ENCODE measurements around the gene SEPTIN5.

SEPTIN5 gene

DNA sequence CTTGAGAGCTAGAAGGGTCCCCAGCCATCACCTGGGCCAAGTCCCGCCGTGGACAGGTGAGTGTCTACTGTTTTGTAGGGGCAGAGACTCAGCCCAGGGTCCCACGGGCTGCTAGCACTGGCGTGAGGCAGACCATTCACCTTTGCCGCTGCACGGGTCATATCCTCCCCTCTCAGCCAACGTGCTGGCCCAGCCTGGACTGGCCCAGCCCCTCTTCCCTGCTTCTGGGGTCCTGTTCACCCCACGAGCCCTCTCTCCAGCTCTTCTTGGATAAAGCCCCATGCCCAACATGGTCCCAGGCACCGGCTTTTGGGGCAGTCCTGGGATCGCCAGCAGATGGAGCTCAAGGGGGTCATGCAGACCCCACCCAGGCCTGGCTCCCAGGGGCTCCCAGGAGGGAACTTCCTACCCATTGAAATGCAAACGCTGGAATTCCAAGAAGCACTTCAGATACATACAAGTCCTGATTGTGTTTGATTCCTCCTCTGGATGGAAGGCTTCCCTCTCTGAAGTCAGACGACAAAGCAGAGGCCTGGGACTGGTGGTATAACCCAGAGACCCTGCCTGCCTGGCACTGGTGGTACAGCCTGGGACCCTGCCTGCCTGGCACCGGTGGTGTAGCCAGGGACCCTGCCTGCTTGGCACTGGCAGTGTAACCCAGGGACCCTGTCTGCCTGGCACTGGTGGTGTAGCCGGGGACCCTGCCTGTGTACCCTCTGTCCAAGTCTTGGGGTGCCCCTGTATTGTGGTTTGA is 8.9 kb upstream of the SEPTIN5 start:
- no peak for DNase-seq

- no peak for DNase-seq
Observed at GRCh38 chr22:19706661-19707151, 7.6 kb upstream of the SEPTIN5 start.

GRCh38 chr22:19707347-19708290 is 6.7 kb upstream of the SEPTIN5 start:
- no peak for DNase-seq

DNA sequence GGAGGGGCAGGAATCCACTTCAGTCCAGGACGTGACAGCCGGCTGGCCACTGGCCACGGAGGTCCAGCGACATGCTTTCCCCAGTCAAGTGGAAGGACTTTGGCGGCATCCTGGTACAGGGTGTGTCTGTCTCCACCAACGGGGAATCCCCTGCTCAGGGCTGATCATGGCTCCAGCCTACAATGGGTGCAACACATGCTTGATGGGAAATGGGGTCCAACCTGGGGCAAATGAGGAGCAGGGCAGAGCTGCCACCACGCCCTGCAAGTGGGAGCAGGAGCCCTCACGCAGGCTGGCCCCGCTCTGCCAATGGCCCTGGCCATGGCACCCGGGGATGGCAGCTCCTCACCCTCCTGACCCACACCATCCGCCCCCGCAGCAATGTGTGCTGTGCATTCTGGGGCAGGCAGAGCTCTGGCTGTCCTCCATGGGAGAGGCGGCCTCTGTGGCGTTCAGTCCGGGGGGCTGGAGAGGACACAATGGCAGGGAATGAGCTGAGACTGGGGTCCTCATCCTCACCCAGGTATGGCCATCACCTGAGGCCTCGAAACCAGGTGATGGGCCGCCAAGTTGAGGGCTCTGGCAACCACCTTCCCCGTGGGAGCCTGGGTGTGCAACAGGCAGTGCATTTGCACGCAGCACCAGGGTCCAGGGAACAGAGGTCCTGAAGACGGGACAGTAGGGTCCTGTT is 5.8 kb upstream of the SEPTIN5 start:
- DNase-seq = no peak

DNA sequence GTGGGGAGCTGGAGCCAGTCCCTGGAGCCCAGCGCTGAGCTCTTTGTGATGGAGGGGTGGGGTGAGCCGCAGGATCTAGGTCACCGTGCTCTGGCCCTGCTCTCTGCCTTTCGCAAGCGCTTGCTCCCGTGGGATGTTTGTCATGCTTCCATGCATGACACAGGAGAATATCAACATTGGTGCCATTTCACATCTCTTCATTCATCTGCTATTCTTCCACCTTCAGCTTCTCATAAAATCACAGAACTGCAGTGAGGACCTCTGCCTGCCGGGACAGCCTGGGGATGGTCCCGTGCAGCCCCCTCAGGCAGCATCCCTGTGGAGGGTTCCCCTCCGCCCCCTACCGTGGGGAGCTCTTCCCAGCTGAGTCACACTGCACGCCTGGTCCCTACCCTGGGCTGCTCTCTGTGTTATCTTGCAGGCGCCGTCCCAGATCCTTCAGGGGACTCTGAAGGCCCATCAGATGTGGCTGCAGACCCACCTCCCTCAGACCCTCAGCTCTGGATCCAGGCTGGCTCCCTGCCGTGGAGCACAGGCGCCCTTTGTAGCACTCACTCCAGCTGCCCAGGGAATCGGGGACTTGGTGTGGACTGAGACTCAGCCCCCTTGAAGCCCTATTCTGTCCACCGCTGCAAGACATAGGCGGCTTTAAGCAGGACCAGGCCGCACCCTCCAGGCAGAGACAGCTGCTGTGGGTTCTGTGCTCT is 5.1 kb upstream of the SEPTIN5 start:
- no peak for DNase-seq

DNA sequence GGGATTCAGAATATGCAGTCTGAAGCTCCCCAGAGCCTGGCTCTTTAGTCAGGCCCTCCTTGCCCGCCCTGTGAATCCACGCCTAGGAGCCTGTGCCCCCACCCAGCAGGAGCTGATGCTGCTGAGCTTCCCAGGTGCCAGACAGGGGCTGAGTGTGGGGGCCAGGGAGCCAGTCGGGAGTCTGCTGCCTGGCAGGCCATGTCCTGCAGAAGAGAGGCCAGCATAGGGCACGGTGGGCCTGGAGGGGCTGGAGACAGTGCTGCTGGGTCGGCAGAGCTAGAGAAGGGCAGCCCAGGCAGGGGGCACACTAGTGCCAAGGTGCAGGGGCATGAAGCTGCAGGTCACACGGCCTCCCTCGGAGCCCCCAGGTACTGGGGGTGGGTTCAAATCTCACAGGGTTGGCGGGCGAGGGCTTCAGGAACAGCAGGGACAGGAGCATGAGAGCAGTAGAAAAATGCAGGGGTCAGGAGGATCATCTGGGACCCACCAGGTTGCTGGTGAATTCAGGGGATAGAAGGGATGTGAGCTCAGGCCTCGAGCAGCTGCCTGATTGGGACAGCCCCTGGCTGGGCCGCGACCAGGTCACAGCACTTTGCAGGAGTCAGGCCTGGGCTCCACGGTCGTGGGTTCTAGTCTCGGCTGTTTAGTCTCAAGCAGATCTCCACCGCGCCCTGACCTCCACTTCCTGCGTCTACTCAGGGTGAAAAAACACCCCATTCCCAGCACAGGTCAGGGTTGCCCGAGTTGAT is 4.1 kb upstream of the SEPTIN5 start:
- DNase-seq = no peak

- DNase-seq = no peak
Observed at GRCh38 chr22:19710769-19711106, 3.6 kb upstream of the SEPTIN5 start.

GRCh38 chr22:19713245-19713644 is 1.1 kb upstream of the SEPTIN5 start:
- no peak for DNase-seq

GRCh38 chr22:19713650-19714311 is 522 bp upstream of the SEPTIN5 start:
- no peak for DNase-seq

DNA sequence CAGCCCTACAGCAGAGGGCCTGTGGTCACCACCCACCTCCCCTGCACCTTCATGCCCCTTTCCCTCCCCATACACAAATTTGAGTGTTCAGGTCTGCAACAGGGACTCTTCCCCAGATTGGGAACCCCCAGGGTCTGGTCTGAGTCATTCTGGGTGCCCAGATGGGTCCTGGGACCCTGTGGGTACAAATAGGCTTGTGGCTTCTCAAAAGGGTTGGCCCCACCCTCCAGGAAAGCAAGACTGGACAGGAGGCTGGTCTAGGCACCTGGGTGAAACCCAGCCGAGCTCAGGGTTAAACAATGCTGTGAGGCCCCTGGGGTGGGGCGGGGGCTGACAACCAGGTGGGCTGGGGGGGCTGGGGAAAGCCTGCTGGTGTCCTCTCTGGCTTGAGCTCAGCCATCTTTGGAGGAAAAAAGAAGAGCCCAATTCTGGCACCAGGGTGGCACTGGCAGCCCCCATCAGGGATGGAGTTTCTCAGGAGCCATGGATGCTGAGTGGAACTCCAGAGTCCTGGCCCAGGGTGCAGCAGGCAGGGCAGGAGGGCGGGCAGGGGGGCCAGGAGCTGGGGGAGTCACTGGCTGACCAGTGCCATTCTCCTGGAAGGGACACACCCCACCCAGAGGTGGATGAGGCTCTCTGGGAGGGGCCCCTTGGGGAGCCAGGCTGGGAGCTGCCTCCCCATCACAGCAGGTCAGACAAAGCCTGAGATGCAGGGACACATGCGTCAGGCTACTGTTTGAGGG is 1.1 kb downstream of the SEPTIN5 start:
- DNase-seq = no peak

DNA sequence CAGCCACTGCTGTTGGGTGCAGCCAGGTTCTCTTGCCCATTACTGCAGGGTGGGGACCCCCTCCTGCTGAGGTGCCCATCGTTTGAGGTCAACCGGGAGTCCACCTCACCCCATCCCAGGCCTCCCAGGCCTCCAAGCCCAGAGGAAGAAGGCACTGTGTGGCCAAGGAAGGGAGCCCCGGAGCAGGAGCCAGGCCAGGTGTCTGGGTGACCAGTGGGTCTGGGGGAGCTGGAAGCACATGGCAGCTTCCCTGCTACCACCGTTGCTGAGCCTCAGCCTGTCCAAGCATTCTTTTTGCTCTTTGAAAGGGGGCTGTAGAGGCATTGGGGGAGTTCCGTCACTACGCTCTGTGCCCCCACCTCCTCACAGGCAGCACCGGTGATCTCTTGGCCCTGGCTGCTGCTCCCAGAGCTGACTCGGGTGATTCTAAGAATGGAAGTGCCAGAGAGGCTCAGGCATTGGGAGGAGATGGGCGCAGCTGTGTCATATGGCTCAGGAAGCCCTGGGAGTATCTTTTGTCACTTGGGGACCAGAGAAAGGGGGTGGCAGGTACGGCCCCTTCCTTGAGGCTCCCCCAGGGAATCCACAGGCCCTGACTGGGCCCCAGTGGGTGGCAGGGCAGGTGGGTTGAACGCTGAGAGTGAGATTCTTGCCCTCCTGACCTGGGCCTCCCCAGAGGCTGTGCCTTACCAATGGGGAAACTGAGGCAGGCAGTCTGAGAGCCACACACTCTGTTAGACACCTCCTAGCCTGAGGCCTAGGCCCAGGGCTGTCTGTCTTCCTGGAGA is 1.9 kb downstream of the SEPTIN5 start:
- DNase-seq = no peak

GRCh38 chr22:19716829-19717105 is 2.5 kb downstream of the SEPTIN5 start:
- no peak for DNase-seq

GRCh38 chr22:19717181-19717580 is 2.9 kb downstream of the SEPTIN5 start:
- DNase-seq = no peak

DNA sequence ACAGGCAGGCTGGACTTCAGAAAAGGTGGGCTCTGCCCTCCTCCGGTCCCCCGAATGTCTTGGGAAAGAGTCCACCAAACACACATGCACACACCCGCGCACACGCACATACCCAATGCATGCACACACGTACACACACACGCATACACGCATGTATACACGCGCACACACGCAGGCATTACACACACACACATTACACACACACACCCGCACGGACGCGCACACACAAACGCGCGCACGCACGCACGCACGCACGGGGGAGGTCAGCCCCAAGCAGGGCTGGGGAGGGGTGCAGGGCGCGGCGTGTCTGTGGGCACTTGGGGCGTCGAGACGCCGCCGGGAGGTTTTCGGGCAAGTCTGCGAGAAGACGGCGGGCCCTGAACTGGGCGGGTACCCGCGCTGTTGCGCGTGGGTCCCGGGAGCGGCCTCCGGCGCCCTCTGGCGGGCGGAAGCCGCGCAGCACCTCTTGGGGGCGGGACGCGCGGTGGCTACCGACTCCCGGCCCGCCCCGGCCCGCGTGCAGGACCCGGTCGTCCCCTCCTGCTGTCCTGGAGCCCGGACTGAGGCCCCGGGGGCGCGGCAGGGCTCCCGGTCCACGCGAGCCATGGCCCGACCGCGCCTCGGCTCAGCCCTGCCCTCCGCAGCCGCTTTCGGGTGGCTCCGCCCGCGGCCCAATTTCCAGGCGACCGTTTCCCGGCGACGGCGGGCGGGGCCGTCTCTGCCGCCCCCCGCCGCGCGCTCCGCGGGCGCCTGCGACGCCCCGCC is 3.6 kb downstream of the SEPTIN5 start:
- peak; percentile 49 for DNase-seq

DNA sequence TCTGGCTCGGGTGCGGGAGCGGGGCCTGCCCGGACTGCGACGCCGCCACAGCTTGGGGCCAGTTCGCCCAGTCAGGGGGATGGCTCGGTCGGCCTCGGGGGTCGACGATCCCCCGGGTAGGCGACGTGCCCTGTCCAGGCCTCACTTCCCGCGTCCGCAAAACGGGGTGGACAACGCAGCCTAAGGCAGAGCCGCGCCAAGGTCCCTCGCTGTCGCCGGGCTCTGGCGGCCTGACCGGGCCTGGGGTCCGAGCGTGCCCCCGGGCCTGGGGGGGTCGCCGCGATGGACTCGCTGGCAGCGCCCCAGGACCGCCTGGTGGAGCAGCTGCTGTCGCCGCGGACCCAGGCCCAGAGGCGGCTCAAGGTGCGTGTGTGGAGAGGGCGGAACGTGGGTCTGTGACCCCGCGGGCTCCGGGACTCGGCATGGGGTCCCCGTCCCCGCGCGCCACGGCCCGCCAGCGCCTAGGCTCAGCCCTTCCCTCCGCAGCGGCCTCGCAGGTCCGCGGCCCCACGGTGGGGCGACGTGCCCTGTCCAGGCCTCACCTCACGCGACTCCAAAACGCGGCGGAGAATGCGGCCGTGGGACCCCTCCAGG is 4.2 kb downstream of the SEPTIN5 start:
- DNase-seq = no peak

- no peak for DNase-seq
Observed at GRCh38 chr22:19719050-19719482, 4.8 kb downstream of the SEPTIN5 start.

DNA sequence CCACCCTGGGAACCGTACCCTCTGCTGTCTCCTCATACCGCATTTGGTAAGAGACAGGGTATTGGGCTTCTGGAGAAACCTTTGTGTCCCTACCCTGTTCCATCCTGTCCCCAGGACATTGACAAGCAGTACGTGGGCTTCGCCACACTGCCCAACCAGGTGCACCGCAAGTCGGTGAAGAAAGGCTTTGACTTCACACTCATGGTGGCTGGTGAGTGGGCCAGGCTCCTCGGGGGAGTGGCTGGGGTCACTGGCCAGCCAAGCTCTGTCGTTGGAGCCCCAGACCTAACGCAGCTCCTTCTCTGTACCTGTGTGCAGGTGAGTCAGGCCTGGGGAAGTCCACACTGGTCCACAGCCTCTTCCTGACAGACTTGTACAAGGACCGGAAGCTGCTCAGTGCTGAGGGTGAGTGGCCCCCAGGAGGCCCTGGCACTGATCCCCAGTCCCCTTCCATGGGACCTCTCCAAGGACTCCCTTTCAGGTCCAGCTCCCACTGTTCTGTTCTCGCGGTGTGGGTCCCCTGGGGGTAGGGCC is 5.3 kb downstream of the SEPTIN5 start:
- DNase-seq = no peak

DNA sequence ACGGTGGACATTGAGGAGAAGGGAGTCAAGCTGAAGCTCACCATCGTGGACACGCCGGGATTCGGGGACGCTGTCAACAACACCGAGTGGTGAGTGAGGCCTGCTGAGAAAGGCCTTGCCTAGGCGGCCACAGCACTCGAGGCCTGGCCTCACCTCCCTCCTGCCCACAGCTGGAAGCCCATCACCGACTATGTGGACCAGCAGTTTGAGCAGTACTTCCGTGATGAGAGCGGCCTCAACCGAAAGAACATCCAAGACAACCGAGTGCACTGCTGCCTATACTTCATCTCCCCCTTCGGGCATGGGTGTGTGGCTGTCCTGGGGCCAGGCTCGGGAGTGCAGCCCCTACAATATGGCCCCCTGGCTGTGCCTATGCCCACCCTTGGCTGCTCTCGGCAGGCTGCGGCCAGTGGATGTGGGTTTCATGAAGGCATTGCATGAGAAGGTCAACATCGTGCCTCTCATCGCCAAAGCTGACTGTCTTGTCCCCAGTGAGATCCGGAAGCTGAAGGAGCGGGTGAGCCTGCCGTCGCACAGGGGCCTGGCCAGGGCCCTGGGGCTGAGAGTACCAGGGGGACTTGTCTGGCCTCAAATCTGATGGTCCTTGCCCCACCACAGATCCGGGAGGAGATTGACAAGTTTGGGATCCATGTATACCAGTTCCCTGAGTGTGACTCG is 6.0 kb downstream of the SEPTIN5 start:
- DNase-seq = no peak

Data from hematopoietic multipotent progenitor cell treated with erythropoietin and hydrocortisone succinate and interleukin-3 and kit ligand, for 8 days (in vitro differentiated cells).